HepG2 (cell line): ENCODE measurements around the gene ARG1. TPM values are rescaled to one million over a fixed set of nuclear protein-coding genes. Genes with fewer than 3 reads are reported as not detected.

ENCODE experiments used
- ATAC-seq: fragments of 200-7000 bp; cut with Tn5 transposase; 3 replicates; pipeline ENCODE4 v1.9.1; 2020; ENCODE audit warnings: mild to moderate bottlenecking, moderate library complexity
- BruUV-seq: library from RNA; stranded (reverse); fragments of 400-500 nt; replicated peaks from 2 replicates; lab custom pipeline; 2021; lab: Mats Ljungman, UMichigan
- CTCF ChIA-PET: fragments of 300-600 bp; formaldehyde crosslinking; extraction: SDS; loops from one replicate; lab custom pipeline; 2021; ENCODE audit warnings: low total read pairs, inconsistent platforms, low intra/inter-chr PET ratio; lab: Yijun Ruan, JAX
- POLR2A ChIA-PET: fragments of 350-600 bp; sonication (Branson Sonifier 250); formaldehyde crosslinking; loops from one replicate; lab custom pipeline; 2020; ENCODE audit warnings: antibody characterized with exemption, inconsistent platforms; lab: Yijun Ruan, JAX
- DNase-seq: peaks from one replicate; pipeline ENCODE4 v3.0.0-alpha.2; 2015; ENCODE audit warnings: low spot score
- FAIRE-seq: peaks from 3 replicates; lab custom pipeline; 2011; peaks lifted over from hg19 to GRCh38; lab: Jason Lieb, UNC
- H2AFZ ChIP-seq: one replicate; pipeline ENCODE4 v1.6.1; 2011; ENCODE audit warnings: low read length, inconsistent platforms
- H3K27ac ChIP-seq: fragments of 300-600 bp; 3 replicates; pipeline ENCODE4 v1.8.0; 2011; ENCODE audit warnings: mixed run types, mild to moderate bottlenecking, mixed read lengths, low read length, inconsistent platforms; ENCODE audit not compliant: insufficient read depth; ENCODE audit errors: extremely low read length
- H3K27me3 ChIP-seq, 2 experiments: fragments of 200-600 bp in 1 of 2; 2 replicates in 1 of 2; 3 replicates in 1 of 2; pipeline versions ENCODE4 v1.6.0 to v1.8.0; 2011; ENCODE audit warnings: low read length in 2 of 2, mild to moderate bottlenecking in 2 of 2, moderate library complexity in 2 of 2, inconsistent platforms in 1 of 2; ENCODE audit not compliant: insufficient read depth in 2 of 2, control insufficient read depth in 1 of 2
- H3K36me3 ChIP-seq, 2 experiments: fragments of 200-600 bp in 1 of 2; replicated peaks in 1 of 2; 2 replicates in 1 of 2; 3 replicates in 1 of 2; pipeline versions ENCODE4 v1.5.1 to v1.8.0; 2011; ENCODE audit warnings: low read length in 2 of 2, inconsistent platforms in 1 of 2; ENCODE audit not compliant: insufficient read depth in 2 of 2, control insufficient read depth in 1 of 2
- H3K4me1 ChIP-seq: 2 replicates; pipeline ENCODE4 v1.5.1; 2012; ENCODE audit warnings: low read length, inconsistent platforms; ENCODE audit not compliant: insufficient read depth
- H3K4me2 ChIP-seq: 2 replicates; pipeline ENCODE4 v1.6.0; 2011; ENCODE audit warnings: low read depth, low read length, inconsistent platforms
- H3K4me3 ChIP-seq, 3 experiments: fragments of 200-600 bp in 1 of 3; sonication (generic), shearing (Covaris generic) in 1 of 3; replicated peaks in 1 of 3; 2 replicates each; pipeline ENCODE4 v1.5.1; 2011 to 2016; ENCODE audit warnings: low read length in 3 of 3, inconsistent platforms in 2 of 3, low read depth in 2 of 3, mild to moderate bottlenecking in 2 of 3, control low read depth in 1 of 3, mixed read lengths in 1 of 3; ENCODE audit not compliant: insufficient read depth in 1 of 3
- H3K79me2 ChIP-seq: one replicate; pipeline ENCODE4 v1.6.1; 2011; ENCODE audit warnings: low read length, inconsistent platforms; ENCODE audit not compliant: insufficient read depth
- H3K9ac ChIP-seq: 2 replicates; pipeline ENCODE4 v1.6.0; 2011; ENCODE audit warnings: mild to moderate bottlenecking, low read depth, low read length, inconsistent platforms; ENCODE audit not compliant: insufficient read depth
- H3K9me3 ChIP-seq: 2 replicates; pipeline ENCODE4 v1.5.1; 2012; ENCODE audit warnings: mild to moderate bottlenecking, low read length
- H4K20me1 ChIP-seq: 2 replicates; pipeline ENCODE4 v1.6.0; 2011; ENCODE audit warnings: inconsistent platforms, mild to moderate bottlenecking, low read length, moderate library complexity; ENCODE audit not compliant: insufficient read depth
- AFF4 ChIP-seq: sonication (generic); formaldehyde crosslinking; IDR thresholded peaks from 2 replicates; pipeline ENCODE4 v1.4.0; 2020; ENCODE audit warnings: missing genetic modification reagents
- GATA4 ChIP-seq: sonication (generic); IDR thresholded peaks from 2 replicates; pipeline ENCODE4 v1.6.1; 2016; ENCODE audit warnings: antibody characterized with exemption, low read depth, borderline replicate concordance
- HMG20B ChIP-seq: conservative IDR thresholded peaks from 2 replicates; pipeline ENCODE4 v1.6.1; 2016; ENCODE audit warnings: missing genetic modification reagents, missing compliant biosample characterization
- HOXA9 ChIP-seq: sonication (generic); formaldehyde crosslinking; IDR thresholded peaks from 2 replicates; pipeline ENCODE4 v1.8.1; 2022; ENCODE audit warnings: missing genetic modification reagents, mild to moderate bottlenecking, moderate library complexity, borderline replicate concordance
- JUND ChIP-seq: sonication (generic); formaldehyde crosslinking; IDR thresholded peaks from 2 replicates; pipeline ENCODE4 v1.8.0; 2022; ENCODE audit warnings: mild to moderate bottlenecking, missing genetic modification reagents
- KAT7 ChIP-seq: IDR thresholded peaks from 2 replicates; pipeline ENCODE4 v1.6.1; 2018; ENCODE audit warnings: borderline replicate concordance, missing compliant biosample characterization
- KDM3A ChIP-seq: IDR thresholded peaks from 2 replicates; pipeline ENCODE4 v1.6.1; 2018; ENCODE audit warnings: low read depth, missing compliant biosample characterization
- KDM5A ChIP-seq: fragments of 200-600 bp; sonication (generic); IDR thresholded peaks from 2 replicates; pipeline ENCODE4 v1.7.0; 2018; ENCODE audit warnings: antibody characterized with exemption, mild to moderate bottlenecking, low read length, borderline replicate concordance
- KLF12 ChIP-seq: sonication (generic); formaldehyde crosslinking; IDR thresholded peaks from 2 replicates; pipeline ENCODE4 v1.4.0; 2020; ENCODE audit warnings: missing genetic modification reagents, borderline replicate concordance
- TEF ChIP-seq: sonication (generic); formaldehyde crosslinking; IDR thresholded peaks from 2 replicates; pipeline ENCODE4 v1.5.0; 2020; ENCODE audit warnings: missing genetic modification reagents
- ZNF101 ChIP-seq: sonication (generic); formaldehyde crosslinking; IDR thresholded peaks from 2 replicates; pipeline ENCODE4 v1.4.0; 2020; ENCODE audit warnings: mild to moderate bottlenecking, low read depth, missing genetic modification reagents, borderline replicate concordance
- ZNF280B ChIP-seq: sonication (generic); formaldehyde crosslinking; IDR thresholded peaks from 2 replicates; pipeline ENCODE4 v1.5.0; 2020; ENCODE audit warnings: missing genetic modification reagents, mild to moderate bottlenecking, borderline replicate concordance
- ZNF496 ChIP-seq: sonication (generic); formaldehyde crosslinking; IDR thresholded peaks from 2 replicates; pipeline ENCODE4 v1.8.1; 2023; ENCODE audit warnings: mild to moderate bottlenecking, moderate library complexity, missing genetic modification reagents; ENCODE audit not compliant: insufficient replicate concordance
- ZNF570 ChIP-seq: sonication (generic); formaldehyde crosslinking; IDR thresholded peaks from 2 replicates; pipeline ENCODE4 v1.4.0; 2020; ENCODE audit warnings: mild to moderate bottlenecking, missing genetic modification reagents, borderline replicate concordance
- ZNF607 ChIP-seq: sonication (generic); formaldehyde crosslinking; IDR thresholded peaks from 2 replicates; pipeline ENCODE4 v1.5.1; 2020; ENCODE audit warnings: missing genetic modification reagents, mild to moderate bottlenecking, borderline replicate concordance
- ZNF792 ChIP-seq: IDR thresholded peaks from 2 replicates; pipeline ENCODE4 v1.6.1; 2016
- ZXDC ChIP-seq: sonication (generic); formaldehyde crosslinking; IDR thresholded peaks from 2 replicates; pipeline ENCODE4 v1.5.0; 2020; ENCODE audit warnings: mild to moderate bottlenecking, missing genetic modification reagents
- WGBS: methylation state at CpG from one replicate; pipeline ENCODE4 v1.1.6; 2017; ENCODE audit warnings: low lambda C conversion rate; 5-methylcytosine and 5-hydroxymethylcytosine counted together
- in situ Hi-C: cut with HindIII; loops from 2 replicates; pipeline ENCODE4 v1.10.0; 2017; ENCODE audit warnings: low pct_unique_long_range_greater_than_20kb; ENCODE audit not compliant: extremely low pct_ligation_motif_present
- intact Hi-C: fragments of 100-400 bp; cut with micrococcal nuclease; formaldehyde crosslinking; loops from one replicate; pipeline ENCODE4 v1.10.0; 2022; ENCODE audit not compliant: unreplicated experiment
- polyA plus RNA-seq, 8 experiments: library from polyadenylated mRNA; depleted of rRNA in 3 of 8; stranded (reverse) in 7 of 8; unstranded in 1 of 8; fragments of >200 nt; fragmentation: Illumina TruSeq in 4 of 8; extraction: Trizol in 4 of 8; gene quantifications; 2 replicates each; pipeline versions ENCODE4 v1.2.1 to v1.2.3, GENCODE V29; 2011 to 2016; ENCODE audit warnings: low read depth in 4 of 8, missing spikeins in 1 of 8, mixed read lengths in 1 of 8; ENCODE audit not compliant: insufficient read depth in 1 of 8
- total RNA-seq, 5 experiments: library from RNA; depleted of rRNA; stranded (reverse); fragments of >200 nt; fragmentation: Illumina TruSeq; extraction: Trizol; gene quantifications; 2 replicates each; pipeline ENCODE4 v1.2.3, GENCODE V29; 2016; ENCODE audit warnings: low read depth in 1 of 5

ARG1 gene
- total and polyA plus RNA-seq, 2 of the 13 experiments (the other 11 are each of a cell fraction or from before 2014, with no cell fraction given): 2.2 to 11.2 TPM

- DNase-seq (no peak), FAIRE-seq (no peak), ATAC-seq (no peak)
- in situ Hi-C loops: no loop called here
- Histone ChIP-seq H4K20me1 (no peaks in the 10 kb centered on the region), H3K4me1 (no peaks in the 10 kb centered on the region), H3K4me3 (no peak overlapping the region), H3K9ac (no peak overlapping the region), H3K27ac (no peak overlapping the region), H3K4me2 (no peak overlapping the region), H2AFZ (no peak overlapping the region), H3K9me3 (no peaks in the 10 kb centered on the region), H3K79me2 (no peaks in the 10 kb centered on the region), H3K27me3 (no peaks in the 10 kb centered on the region), H3K36me3 (peaks cover 34 to 73% of the 10 kb centered on the region in 2 experiments)
- ChIA-PET CTCF (no interaction called here), POLR2A (no interaction called here)
- 98% methylated on average over 2 of the region's 2 CpGs for WGBS
- BruUV-seq: no TSS peak
- intact Hi-C loops: no loop called here
- TF ChIP-seq HMG20B (CRISPR knock-in tag): no peak
- no peak for TF ChIP-seq HOXA9 (CRISPR knock-in tag)
- no peak for TF ChIP-seq ZNF280B (CRISPR knock-in tag)
- TF ChIP-seq JUND (CRISPR knock-in tag): no peak
- no peak for TF ChIP-seq AFF4 (CRISPR knock-in tag)
- no peak for TF ChIP-seq KLF12
- TF ChIP-seq ZNF496 (CRISPR knock-in tag): no peak
- no peak for TF ChIP-seq KAT7 (CRISPR knock-in tag)
- TF ChIP-seq ZNF101 (CRISPR knock-in tag): no peak
- TF ChIP-seq GATA4: no peak
- no peak for TF ChIP-seq TEF
- TF ChIP-seq ZNF792 (CRISPR knock-in tag): no peak
- no peak for TF ChIP-seq ZXDC (CRISPR knock-in tag)
- no peak for TF ChIP-seq ZNF570 (CRISPR knock-in tag)
- TF ChIP-seq KDM3A (CRISPR knock-in tag): no peak
- TF ChIP-seq ZNF607: no peak
- no peak for TF ChIP-seq KDM5A
These were observed 19.9 kb downstream of the ARG1 start for GRCh38 chr6:131592935-131593334.
